Measurements from ENCODE around the gene EPHA4.

EPHA4 gene

GRCh38 chr2:221572219-221572820 lies at the start of gene EPHA4:
Gene EPHA4 (minus strand): TSS chr2:221572304. CDS start chr2:221572248, 56 bp downstream.
- Histone ChIP-seq H3K27ac (ENCODE audit: low read depth, low read length) (peak within 1 kb of the TSS; percentile 86), H3K4me3 (ENCODE audit: low read depth in 1 of 5, low read length in 5 of 5) (peak within 1 kb of the TSS; percentile 70 to 94 (median 79)), H3K4me1 (ENCODE audit: control insufficient read depth in 5 of 5, insufficient read depth in 5 of 5, low read length in 5 of 5) (peaks cover 0 to 44% (median 37%) of the 10 kb centered on the region in 5 donors), H3K9me3 (ENCODE audit: control insufficient read depth in 5 of 5, low read length in 5 of 5) (no peaks in the 10 kb centered on the region), H3K27me3 (ENCODE audit: control insufficient read depth in 5 of 5, insufficient read depth in 4 of 5, low read length in 5 of 5) (peaks cover 2 to 7% (median 3%) of the 10 kb centered on the region in 5 donors), H3K9ac (ENCODE audit: low read length in 5 of 5) (peak within 1 kb of the TSS; percentile 69 to 88 (median 79)), H3K36me3 (ENCODE audit: control insufficient read depth in 5 of 5, insufficient read depth in 5 of 5, low read length in 5 of 5) (no peaks in the 10 kb centered on the region)

- Histone ChIP-seq H3K9ac (ENCODE audit: low read length in 5 of 5) (no peak overlapping the region), H3K4me3 (ENCODE audit: low read depth in 1 of 5, low read length in 5 of 5) (no peak overlapping the region), H3K27me3 (ENCODE audit: control insufficient read depth in 5 of 5, insufficient read depth in 4 of 5, low read length in 5 of 5) (no peaks in the 10 kb centered on the region), H3K36me3 (ENCODE audit: control insufficient read depth in 5 of 5, insufficient read depth in 5 of 5, low read length in 5 of 5) (no peaks in the 10 kb centered on the region), H3K27ac (ENCODE audit: low read depth, low read length) (no peak overlapping the region), H3K9me3 (ENCODE audit: control insufficient read depth in 5 of 5, low read length in 5 of 5) (no peaks in the 10 kb centered on the region), H3K4me1 (ENCODE audit: control insufficient read depth in 5 of 5, insufficient read depth in 5 of 5, low read length in 5 of 5) (peaks cover 0 to 3% (median 0%) of the 10 kb centered on the region in 5 donors)
Observed at GRCh38 chr2:221618007-221618406, 45.9 kb upstream of the EPHA4 start.

- no peaks in the 10 kb centered on the region for H3K27me3 ChIP-seq (ENCODE audit: control insufficient read depth in 5 of 5, insufficient read depth in 4 of 5, low read length in 5 of 5)
- peaks cover 0 to 3% (median 0%) of the 10 kb centered on the region in 5 donors for H3K4me1 ChIP-seq (ENCODE audit: control insufficient read depth in 5 of 5, insufficient read depth in 5 of 5, low read length in 5 of 5)
- no peak overlapping the region for H3K27ac ChIP-seq (ENCODE audit: low read depth, low read length)
- H3K36me3 ChIP-seq (ENCODE audit: control insufficient read depth in 5 of 5, insufficient read depth in 5 of 5, low read length in 5 of 5): no peaks in the 10 kb centered on the region
- no peaks in the 10 kb centered on the region for H3K9me3 ChIP-seq (ENCODE audit: control insufficient read depth in 5 of 5, low read length in 5 of 5)
- no peak overlapping the region for H3K9ac ChIP-seq (ENCODE audit: low read length in 5 of 5)
- no peak overlapping the region for H3K4me3 ChIP-seq (ENCODE audit: low read depth in 1 of 5, low read length in 5 of 5)
Observed at GRCh38 chr2:221616561-221616960, 44.5 kb upstream of the EPHA4 start.

GRCh38 chr2:221614274-221614673 lies 42.2 kb upstream of the EPHA4 start:
- H3K9ac ChIP-seq (ENCODE audit: low read length in 5 of 5): no peak overlapping the region
- no peak overlapping the region for H3K4me3 ChIP-seq (ENCODE audit: low read depth in 1 of 5, low read length in 5 of 5)
- H3K9me3 ChIP-seq (ENCODE audit: control insufficient read depth in 5 of 5, low read length in 5 of 5): no peaks in the 10 kb centered on the region
- no peaks in the 10 kb centered on the region for H3K27me3 ChIP-seq (ENCODE audit: control insufficient read depth in 5 of 5, insufficient read depth in 4 of 5, low read length in 5 of 5)
- no peak overlapping the region for H3K27ac ChIP-seq (ENCODE audit: low read depth, low read length)
- no peaks in the 10 kb centered on the region for H3K4me1 ChIP-seq (ENCODE audit: control insufficient read depth in 5 of 5, insufficient read depth in 5 of 5, low read length in 5 of 5)
- H3K36me3 ChIP-seq (ENCODE audit: control insufficient read depth in 5 of 5, insufficient read depth in 5 of 5, low read length in 5 of 5): no peaks in the 10 kb centered on the region

GRCh38 chr2:221612800-221613199 lies 40.7 kb upstream of the EPHA4 start:
- no peak overlapping the region for H3K27ac ChIP-seq (ENCODE audit: low read depth, low read length)
- H3K9me3 ChIP-seq (ENCODE audit: control insufficient read depth in 5 of 5, low read length in 5 of 5): no peaks in the 10 kb centered on the region
- no peaks in the 10 kb centered on the region for H3K4me1 ChIP-seq (ENCODE audit: control insufficient read depth in 5 of 5, insufficient read depth in 5 of 5, low read length in 5 of 5)
- H3K27me3 ChIP-seq (ENCODE audit: control insufficient read depth in 5 of 5, insufficient read depth in 4 of 5, low read length in 5 of 5): no peaks in the 10 kb centered on the region
- no peaks in the 10 kb centered on the region for H3K36me3 ChIP-seq (ENCODE audit: control insufficient read depth in 5 of 5, insufficient read depth in 5 of 5, low read length in 5 of 5)
- H3K4me3 ChIP-seq (ENCODE audit: low read depth in 1 of 5, low read length in 5 of 5): no peak overlapping the region
- H3K9ac ChIP-seq (ENCODE audit: low read length in 5 of 5): no peak overlapping the region

- Histone ChIP-seq H3K9ac (ENCODE audit: low read length in 5 of 5) (no peak overlapping the region), H3K4me1 (ENCODE audit: control insufficient read depth in 5 of 5, insufficient read depth in 5 of 5, low read length in 5 of 5) (no peaks in the 10 kb centered on the region), H3K36me3 (ENCODE audit: control insufficient read depth in 5 of 5, insufficient read depth in 5 of 5, low read length in 5 of 5) (no peaks in the 10 kb centered on the region), H3K27ac (ENCODE audit: low read depth, low read length) (no peak overlapping the region), H3K27me3 (ENCODE audit: control insufficient read depth in 5 of 5, insufficient read depth in 4 of 5, low read length in 5 of 5) (no peaks in the 10 kb centered on the region), H3K9me3 (ENCODE audit: control insufficient read depth in 5 of 5, low read length in 5 of 5) (no peaks in the 10 kb centered on the region), H3K4me3 (ENCODE audit: low read depth in 1 of 5, low read length in 5 of 5) (no peak overlapping the region)
Observed at GRCh38 chr2:221612161-221612560, 40.1 kb upstream of the EPHA4 start.

GRCh38 chr2:221610675-221611074 lies 38.6 kb upstream of the EPHA4 start:
- no peaks in the 10 kb centered on the region for H3K9me3 ChIP-seq (ENCODE audit: control insufficient read depth in 5 of 5, low read length in 5 of 5)
- no peak overlapping the region for H3K4me3 ChIP-seq (ENCODE audit: low read depth in 1 of 5, low read length in 5 of 5)
- H3K36me3 ChIP-seq (ENCODE audit: control insufficient read depth in 5 of 5, insufficient read depth in 5 of 5, low read length in 5 of 5): no peaks in the 10 kb centered on the region
- no peaks in the 10 kb centered on the region for H3K27me3 ChIP-seq (ENCODE audit: control insufficient read depth in 5 of 5, insufficient read depth in 4 of 5, low read length in 5 of 5)
- H3K9ac ChIP-seq (ENCODE audit: low read length in 5 of 5): no peak overlapping the region
- no peak overlapping the region for H3K27ac ChIP-seq (ENCODE audit: low read depth, low read length)
- H3K4me1 ChIP-seq (ENCODE audit: control insufficient read depth in 5 of 5, insufficient read depth in 5 of 5, low read length in 5 of 5): no peaks in the 10 kb centered on the region

GRCh38 chr2:221610255-221610654 lies 38.2 kb upstream of the EPHA4 start:
- Histone ChIP-seq H3K4me1 (ENCODE audit: control insufficient read depth in 5 of 5, insufficient read depth in 5 of 5, low read length in 5 of 5) (no peaks in the 10 kb centered on the region), H3K4me3 (ENCODE audit: low read depth in 1 of 5, low read length in 5 of 5) (no peak overlapping the region), H3K27me3 (ENCODE audit: control insufficient read depth in 5 of 5, insufficient read depth in 4 of 5, low read length in 5 of 5) (no peaks in the 10 kb centered on the region), H3K27ac (ENCODE audit: low read depth, low read length) (no peak overlapping the region), H3K36me3 (ENCODE audit: control insufficient read depth in 5 of 5, insufficient read depth in 5 of 5, low read length in 5 of 5) (no peaks in the 10 kb centered on the region), H3K9me3 (ENCODE audit: control insufficient read depth in 5 of 5, low read length in 5 of 5) (no peaks in the 10 kb centered on the region), H3K9ac (ENCODE audit: low read length in 5 of 5) (no peak overlapping the region)

- no peak overlapping the region for H3K4me3 ChIP-seq (ENCODE audit: low read depth in 1 of 5, low read length in 5 of 5)
- H3K4me1 ChIP-seq (ENCODE audit: control insufficient read depth in 5 of 5, insufficient read depth in 5 of 5, low read length in 5 of 5): no peaks in the 10 kb centered on the region
- H3K36me3 ChIP-seq (ENCODE audit: control insufficient read depth in 5 of 5, insufficient read depth in 5 of 5, low read length in 5 of 5): no peaks in the 10 kb centered on the region
- no peaks in the 10 kb centered on the region for H3K27me3 ChIP-seq (ENCODE audit: control insufficient read depth in 5 of 5, insufficient read depth in 4 of 5, low read length in 5 of 5)
- H3K9ac ChIP-seq (ENCODE audit: low read length in 5 of 5): no peak overlapping the region
- H3K9me3 ChIP-seq (ENCODE audit: control insufficient read depth in 5 of 5, low read length in 5 of 5): no peaks in the 10 kb centered on the region
- no peak overlapping the region for H3K27ac ChIP-seq (ENCODE audit: low read depth, low read length)
Observed at GRCh38 chr2:221608442-221608841, 36.3 kb upstream of the EPHA4 start.

GRCh38 chr2:221606424-221606823 lies 34.3 kb upstream of the EPHA4 start:
- Histone ChIP-seq H3K36me3 (ENCODE audit: control insufficient read depth in 5 of 5, insufficient read depth in 5 of 5, low read length in 5 of 5) (no peaks in the 10 kb centered on the region), H3K9me3 (ENCODE audit: control insufficient read depth in 5 of 5, low read length in 5 of 5) (no peaks in the 10 kb centered on the region), H3K27ac (ENCODE audit: low read depth, low read length) (no peak overlapping the region), H3K27me3 (ENCODE audit: control insufficient read depth in 5 of 5, insufficient read depth in 4 of 5, low read length in 5 of 5) (no peaks in the 10 kb centered on the region), H3K4me3 (ENCODE audit: low read depth in 1 of 5, low read length in 5 of 5) (no peak overlapping the region), H3K4me1 (ENCODE audit: control insufficient read depth in 5 of 5, insufficient read depth in 5 of 5, low read length in 5 of 5) (no peaks in the 10 kb centered on the region), H3K9ac (ENCODE audit: low read length in 5 of 5) (no peak overlapping the region)

Data from subcutaneous abdominal adipose tissue (tissue), 5 donors.